Stimulated activated CD4-positive, alpha-beta T cell treated with anti-CD3 and anti-CD28 coated beads, Interleukin-1b, Interleukin-23, amount 100 ng/mL, for 24 hours (primary cell): ENCODE results near the gene PVR.
"Not testable (repeated sequence)": the region's sequence is repeated elsewhere in the genome, so short reads cannot be mapped to it uniquely, and the experiment has no call there.

Experiments
- DNase-seq, 4 experiments: peaks; one replicate each; pipeline ENCODE4 v3.0.0-alpha.2; 2020; ENCODE audit warnings: low read depth in 4 of 4, low spot score in 1 of 4

PVR gene

DNA sequence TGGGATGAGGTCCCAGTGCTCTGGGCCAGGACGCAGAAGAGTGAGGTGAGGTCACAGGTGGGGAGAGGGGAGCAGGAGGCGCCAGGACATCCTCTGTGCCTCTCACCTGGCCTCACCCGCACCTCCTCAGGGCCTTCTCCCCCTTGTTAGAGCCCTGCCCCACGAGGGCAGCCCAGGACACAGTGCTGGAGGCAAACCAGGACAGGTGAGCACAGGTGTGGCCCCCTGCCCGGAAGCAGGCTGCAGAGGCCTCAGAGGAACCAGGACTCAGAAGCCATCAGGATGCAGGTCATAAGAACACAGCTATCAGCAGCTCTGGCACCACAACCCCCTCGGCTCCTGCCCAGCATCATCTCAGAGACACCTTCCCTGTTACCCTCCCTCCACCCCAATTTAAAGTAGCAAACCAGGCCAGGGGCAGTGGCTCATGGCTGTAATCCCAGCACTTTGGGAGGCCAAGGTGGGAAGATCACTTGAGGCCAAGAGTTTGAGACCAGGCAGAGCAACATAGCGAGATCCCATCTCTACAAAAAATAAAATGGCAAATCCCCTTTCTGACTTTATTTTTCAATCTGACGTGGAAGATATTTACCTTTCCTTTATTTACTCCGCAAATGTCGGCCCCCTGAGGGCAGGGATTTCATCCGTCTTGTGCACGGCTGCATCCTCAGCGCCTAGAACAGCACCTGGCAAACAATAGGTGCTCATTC lies 54.9 kb downstream of the PVR start, which contains the start of gene CEACAM16:
Gene CEACAM16, plus strand, starts transcription at position 660 of the 710 bp plus-strand sequence. CDS start 2,306 bp downstream, outside the sequence.
- DNase-seq = no peak

DNA sequence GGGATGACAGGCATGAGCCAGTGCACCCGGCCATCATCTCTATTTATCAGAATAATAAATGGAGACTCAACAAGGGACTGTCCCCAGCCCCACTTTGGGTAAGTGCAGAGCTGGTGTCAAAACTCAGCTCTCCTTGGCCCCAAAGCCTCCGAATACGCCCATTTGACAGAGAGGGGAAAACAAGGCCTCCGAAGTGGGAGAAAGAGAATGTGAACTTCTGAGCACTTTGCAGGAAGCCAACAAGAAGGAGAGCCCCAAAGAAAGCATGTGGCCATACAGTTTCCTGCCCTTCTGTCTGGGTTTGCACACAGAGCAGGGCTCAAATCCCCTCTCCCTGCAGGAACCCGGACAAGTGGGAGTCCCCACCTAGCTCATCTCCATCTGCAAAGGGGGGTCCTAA lies 56.8 kb downstream of the PVR start:
- no peak for DNase-seq

DNA sequence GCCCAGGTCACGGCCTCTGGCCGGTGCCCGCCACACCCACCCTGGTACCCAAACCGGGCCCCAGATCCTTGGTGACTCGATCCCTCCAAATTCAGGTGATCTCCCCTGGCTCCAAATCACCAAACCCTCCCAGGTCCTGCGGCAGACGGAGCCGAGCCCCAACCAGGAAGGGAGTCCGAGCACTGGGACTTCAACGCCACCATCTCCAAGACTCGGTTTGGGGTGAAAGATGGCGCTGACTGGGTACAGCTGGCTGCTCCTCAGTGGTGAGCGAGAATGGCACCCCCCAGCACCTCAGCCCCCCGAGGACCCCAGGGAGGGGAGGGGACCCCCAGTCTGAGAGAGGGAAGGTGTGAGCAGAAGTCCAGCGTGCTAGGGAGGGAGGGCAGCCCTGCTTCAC lies 57.5 kb downstream of the PVR start:
- DNase-seq = no peak

DNA sequence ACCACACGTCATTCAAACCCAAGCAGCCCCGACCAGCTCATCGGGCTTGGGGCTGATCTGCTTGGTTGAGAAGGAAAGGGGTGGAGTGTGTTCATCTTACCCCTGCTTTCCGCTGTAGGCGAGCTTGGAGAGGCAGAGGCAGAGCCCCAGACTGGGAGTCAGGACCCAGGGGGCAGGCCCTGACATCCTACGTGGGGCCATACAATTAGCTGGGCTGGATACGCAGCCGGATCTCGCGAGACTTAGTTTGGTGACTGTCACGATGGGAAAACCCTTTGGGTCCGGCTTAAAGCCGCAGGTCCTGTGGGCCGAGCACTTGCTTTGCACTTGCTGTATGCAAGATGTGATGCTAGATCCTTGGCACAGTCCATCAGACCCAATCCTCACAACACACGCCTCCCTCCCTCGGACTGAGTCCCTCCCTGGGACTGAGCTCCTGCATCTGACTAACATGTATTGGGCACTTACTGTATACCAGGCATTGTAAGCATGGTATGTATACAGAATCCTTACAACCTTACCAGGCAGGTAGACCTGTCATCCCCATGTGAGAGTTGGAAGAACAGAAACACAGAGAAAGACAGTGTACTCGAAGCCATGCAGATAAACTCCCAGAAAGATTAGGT lies 59.0 kb downstream of the PVR start:
- DNase-seq = no peak

DNA sequence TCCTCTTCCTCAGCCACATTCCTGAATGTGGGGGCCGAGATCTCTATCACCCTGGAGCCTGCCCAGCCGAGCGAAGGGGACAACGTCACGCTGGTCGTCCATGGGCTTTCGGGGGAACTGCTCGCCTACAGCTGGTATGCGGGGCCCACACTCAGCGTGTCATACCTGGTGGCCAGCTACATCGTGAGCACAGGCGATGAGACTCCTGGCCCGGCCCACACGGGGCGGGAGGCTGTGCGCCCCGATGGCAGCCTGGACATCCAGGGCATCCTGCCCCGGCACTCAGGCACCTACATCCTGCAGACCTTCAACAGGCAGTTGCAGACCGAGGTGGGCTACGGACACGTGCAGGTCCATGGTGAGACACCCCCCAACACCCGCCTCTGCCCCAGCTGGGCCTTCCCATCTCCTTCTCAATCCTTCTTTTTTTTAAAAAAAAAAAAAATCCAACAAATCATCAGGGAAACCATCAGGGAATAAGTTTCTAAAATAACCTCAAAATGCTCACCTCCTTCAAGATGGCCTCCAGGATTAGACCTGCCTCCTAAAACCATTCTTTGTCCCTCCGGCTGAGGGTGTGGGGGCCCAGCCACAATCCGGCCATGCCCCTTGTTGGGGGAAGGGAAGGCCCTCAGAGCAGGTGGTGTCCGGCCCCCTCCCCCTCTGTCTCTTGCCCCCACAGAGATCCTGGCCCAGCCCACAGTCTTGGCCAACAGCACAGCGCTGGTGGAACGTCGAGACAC lies 59.8 kb downstream of the PVR start:
- DNase-seq = no peak

DNA sequence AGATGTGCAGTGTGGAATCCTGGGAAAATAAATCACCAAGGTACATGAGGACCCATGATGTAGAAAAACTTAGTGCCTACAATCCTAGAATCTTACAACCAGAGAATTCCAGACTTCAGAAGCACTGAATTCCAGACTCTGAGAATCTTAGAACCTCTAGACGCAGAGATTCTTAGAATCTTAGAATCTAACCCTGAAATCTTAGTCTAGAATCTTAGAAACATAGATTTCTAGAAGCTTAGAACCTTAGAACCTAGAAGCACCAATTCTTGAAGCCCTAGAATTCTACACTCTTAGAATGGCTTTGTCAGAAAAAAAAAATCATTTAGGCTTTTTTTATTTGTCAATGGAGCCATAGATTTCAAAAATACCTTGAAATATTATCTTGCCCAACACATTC lies 61.3 kb downstream of the PVR start:
- DNase-seq = no peak

DNA sequence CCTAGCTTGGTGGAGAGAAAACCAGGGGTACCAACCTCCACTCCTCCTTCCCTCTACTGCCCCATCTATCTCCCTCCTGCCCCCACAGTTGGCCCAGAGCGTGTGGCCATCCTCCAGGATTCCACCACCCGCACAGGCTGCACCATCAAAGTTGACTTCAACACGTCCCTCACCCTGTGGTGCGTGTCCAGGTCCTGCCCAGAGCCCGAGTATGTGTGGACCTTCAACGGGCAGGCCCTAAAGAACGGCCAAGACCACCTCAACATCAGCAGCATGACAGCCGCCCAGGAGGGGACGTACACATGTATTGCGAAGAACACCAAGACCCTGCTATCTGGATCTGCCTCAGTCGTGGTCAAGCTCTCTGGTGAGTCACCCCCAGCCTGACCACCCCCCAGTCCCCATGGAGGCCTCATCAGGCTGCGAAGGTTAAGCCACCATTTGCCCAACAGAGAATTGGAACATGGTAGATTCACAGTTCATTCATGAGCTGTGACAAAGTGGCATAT lies 61.8 kb downstream of the PVR start:
- no peak for DNase-seq

DNA sequence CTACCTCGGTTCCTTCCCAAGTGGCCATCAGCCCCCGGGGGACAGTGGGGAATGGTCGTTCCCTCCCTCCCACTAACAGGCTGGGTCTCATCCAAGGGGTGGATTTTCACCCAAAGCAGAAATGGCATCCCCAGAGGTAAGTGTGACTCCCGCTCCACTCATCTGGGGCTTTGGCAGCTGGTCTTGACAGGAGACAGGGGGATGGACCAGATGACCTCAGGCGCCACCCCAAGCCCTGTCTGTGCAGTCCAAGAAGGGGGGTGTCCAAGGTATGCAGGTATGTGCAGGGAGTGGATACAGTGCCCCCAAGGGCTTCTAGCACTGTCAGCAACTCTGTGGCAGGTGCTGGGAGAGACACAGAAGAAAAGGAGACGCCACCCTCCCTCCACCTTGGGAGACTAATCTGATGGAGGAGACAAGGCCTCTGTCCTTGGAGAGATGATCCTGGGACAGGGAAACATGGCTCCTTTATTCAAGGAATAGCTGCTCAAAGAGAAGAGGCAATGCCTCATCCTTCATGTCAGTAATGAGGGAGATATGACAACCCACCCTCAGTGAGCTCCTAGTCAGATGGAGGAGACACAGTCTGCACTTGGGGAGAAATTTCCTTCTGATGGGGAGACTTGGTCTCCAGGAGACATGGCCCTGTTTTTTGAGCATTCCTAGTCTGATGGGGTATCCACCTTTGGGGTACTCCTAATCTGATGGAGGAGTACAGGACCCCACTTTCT lies 63.0 kb downstream of the PVR start:
- DNase-seq = no peak

DNA sequence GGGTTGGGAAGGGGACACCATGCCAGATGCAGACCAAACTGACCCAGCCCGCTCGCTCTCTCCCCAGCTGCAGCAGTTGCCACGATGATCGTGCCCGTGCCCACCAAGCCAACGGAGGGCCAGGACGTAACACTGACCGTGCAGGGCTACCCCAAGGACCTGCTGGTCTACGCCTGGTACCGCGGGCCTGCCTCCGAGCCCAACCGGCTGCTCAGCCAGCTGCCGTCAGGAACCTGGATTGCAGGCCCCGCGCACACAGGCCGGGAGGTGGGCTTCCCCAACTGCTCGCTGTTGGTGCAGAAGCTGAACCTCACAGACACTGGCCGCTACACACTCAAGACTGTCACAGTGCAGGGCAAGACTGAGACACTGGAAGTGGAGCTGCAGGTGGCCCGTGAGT lies 64.1 kb downstream of the PVR start:
- no peak for DNase-seq

DNA sequence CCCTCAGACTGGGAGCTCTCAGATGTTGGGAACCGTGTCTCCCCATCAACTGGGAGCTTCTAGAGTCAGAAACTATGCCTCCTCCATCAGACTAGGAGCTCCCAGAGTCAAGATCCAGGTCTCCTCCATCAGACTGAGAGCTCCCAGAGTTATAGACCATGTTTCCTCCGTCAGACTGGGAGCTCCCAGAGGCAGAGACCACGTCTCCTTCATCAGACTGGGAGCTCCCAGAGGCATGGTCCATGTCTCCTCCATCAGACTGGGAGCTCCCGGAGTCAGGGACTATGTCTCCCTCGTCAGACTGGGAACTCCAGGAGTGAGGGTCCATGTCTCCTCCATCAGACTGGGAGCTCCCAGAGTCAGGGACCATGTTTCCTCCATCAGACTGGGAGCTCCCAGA lies 65.2 kb downstream of the PVR start:
- no peak for DNase-seq

DNA sequence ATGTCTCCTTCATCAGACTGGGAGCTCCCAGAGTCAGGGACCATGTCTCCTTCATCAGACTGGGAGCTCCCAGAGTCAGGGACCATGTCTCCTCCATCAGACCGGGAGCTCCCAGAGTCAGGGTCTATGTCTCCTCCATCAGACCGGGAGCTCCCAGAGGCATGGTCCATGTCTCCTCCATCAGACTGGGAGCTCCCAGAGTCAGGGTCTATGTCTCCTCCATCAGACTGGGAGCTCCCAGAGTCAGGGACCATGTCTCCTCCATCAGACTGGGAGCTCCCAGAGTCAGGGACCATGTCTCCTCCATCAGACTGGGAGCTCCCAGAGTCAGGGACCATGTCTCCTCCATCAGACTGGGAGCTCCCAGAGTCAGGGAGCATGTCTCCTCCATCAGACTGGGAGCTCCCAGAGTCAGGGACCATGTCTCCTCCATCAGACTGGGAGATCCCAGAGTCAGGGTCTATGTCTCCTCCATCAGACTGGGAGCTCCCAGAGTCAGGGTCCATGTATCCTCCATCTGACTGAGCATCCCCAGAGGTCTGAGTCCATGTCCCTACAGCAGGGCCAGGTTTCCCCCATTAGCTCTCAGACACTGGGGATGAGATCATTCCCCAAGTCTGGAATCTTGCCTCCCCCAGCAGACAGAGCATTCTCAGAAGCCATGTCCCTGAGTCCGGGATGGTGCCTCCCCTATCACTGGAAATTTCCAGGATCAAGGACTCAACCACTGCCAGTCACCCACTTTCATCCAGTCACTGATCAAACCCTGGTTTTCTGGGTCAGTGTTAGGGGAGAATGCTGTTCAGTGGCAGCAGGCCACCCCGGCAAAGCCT lies 65.9 kb downstream of the PVR start:
- DNase-seq = not testable (repeated sequence)

DNA sequence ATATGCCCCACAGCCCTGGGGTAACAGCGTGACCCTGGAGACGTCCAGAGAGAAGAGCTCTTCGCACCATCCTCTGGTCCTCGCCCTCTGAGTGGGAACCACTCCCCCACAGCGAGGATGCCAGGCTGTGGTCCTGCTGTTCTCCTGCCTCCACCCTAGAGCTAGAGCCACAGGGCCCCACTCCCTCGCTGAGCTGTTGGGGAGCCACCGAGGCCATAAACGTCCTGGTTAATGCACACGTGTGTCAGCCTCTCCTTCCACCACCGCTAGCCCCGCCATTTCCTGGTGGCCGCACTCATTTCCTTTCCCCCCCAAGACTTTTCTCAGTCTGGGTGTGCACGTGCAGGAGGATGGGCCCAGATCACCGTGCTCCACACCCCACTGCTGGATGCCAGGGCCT lies 66.8 kb downstream of the PVR start:
- no peak for DNase-seq

DNA sequence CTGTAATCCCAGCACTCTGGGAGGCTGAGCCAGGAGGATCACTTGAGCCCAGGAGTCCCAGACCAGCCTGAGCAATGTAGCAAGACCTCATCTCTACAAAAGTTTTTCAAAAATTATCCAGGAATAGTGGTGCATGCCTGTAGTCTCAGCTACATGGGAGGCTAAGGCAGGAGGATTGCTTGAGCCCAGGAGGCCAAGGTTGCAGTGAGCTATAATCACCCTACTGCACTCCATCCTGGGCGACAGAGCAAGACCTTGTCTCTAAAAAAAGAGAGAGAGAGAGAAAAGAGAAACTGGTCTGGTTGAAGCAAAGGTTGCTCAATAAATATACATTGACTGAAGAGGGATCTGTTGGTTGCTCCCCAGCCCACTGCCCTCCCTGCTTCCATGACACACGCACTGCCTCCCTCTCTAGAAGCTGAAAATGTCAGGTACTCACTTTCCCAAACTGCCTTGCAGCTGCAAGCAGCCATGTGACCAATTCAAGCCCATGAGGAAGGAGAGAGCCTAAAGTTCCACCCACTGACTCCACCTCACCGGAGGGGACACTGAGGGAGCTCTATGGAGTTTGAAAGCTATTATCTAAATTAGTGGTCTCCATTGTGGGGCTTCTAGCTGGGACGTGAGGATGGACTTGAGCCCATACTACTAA lies 69.3 kb downstream of the PVR start:
- DNase-seq = no peak
